EH (cell line): Measurements from ENCODE around the gene MATN1.

Experiments
- DNase-seq: peaks from one replicate; pipeline ENCODE4 v3.0.0-alpha.2; 2015; ENCODE audit warnings: low read depth

The MATN1 gene

GRCh38 chr1:30718636-30719405, 4.6 kb downstream of the MATN1 start:
- peak; percentile 98 for DNase-seq

- peak; percentile 98 for DNase-seq
Observed at GRCh38 chr1:30718091-30718635, 5.2 kb downstream of the MATN1 start.

DNA sequence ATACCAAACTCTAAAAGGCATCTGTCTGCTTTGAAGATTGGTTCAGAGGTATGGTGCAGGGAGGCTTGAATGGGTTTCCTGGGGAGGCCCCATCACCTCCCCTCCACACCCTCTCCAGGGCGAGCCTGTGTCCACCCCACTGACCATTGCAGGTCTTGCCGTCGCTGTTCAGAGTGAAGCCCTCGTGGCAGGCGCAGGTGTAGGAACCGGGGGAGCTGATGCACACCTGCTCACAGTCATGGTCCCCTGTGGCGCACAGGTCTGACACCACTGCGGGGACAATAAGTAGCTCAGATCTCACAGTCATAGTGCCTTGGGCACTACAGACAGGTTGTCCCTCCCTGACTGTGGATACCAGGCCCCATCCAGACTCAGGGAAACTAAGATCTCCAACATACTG, 6.7 kb downstream of the MATN1 start:
- DNase-seq: no peak

- no peak for DNase-seq
Observed at GRCh38 chr1:30715886-30716285, 7.5 kb downstream of the MATN1 start.

GRCh38 chr1:30715216-30715615, 8.2 kb downstream of the MATN1 start:
- no peak for DNase-seq

DNA sequence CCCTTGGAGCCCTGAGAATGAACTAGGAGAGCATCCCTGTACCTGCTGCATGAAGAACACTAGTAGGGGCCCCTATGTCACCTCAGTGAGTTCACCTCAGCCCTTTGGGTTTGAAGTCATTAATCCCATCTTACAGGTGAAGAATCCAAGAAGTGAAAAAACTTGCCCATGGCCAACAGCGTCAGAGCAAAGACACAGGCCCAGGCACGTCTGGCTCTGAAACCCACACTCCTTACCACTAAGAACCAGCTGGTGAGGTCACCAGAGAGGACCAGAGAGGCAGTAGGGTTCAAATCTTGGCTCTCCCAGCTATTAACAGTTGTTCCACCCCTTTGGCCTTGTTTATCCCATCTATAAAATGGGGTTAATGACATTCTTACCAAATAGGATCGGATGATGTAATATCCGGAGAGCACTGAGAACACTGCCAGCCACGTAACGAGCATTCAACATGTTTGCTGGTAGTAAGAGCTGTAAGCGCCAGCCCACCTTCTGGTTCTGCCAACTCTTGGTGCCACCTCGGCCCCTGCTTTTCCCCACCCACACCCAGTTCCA, 8.8 kb downstream of the MATN1 start:
- DNase-seq: no peak

- no peak for DNase-seq
Observed at GRCh38 chr1:30714025-30714424, 9.4 kb downstream of the MATN1 start.

- no peak for DNase-seq
Observed at GRCh38 chr1:30713311-30713710, 10.1 kb downstream of the MATN1 start.

GRCh38 chr1:30712583-30712982, 10.8 kb downstream of the MATN1 start:
- DNase-seq: no peak

GRCh38 chr1:30710407-30710806, 13.0 kb downstream of the MATN1 start:
- no peak for DNase-seq

DNA sequence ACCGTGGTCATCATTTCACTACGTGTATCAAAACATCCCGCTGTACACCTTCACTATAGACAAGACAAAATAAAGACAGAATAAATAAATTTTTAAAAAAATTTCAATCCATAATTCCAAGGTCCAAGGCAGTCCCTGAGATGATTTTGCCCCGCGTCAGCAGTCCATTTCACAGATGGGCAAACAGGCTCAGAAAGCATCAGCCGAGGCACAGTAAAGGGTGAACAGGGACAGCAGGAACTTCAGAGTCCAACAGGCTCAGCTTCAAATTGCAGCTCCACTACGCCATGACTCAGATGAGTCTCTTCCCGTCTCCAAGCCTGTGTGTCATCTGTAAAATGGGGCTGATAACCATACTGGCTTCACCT, 15.0 kb downstream of the MATN1 start:
- DNase-seq: no peak

GRCh38 chr1:30707412-30708360, 15.7 kb downstream of the MATN1 start:
- peak; percentile 71 for DNase-seq

- peak; percentile 66 for DNase-seq
Observed at GRCh38 chr1:30706528-30706927, 16.9 kb downstream of the MATN1 start.

- DNase-seq: no peak
Observed at GRCh38 chr1:30705698-30706097, 17.7 kb downstream of the MATN1 start.

DNA sequence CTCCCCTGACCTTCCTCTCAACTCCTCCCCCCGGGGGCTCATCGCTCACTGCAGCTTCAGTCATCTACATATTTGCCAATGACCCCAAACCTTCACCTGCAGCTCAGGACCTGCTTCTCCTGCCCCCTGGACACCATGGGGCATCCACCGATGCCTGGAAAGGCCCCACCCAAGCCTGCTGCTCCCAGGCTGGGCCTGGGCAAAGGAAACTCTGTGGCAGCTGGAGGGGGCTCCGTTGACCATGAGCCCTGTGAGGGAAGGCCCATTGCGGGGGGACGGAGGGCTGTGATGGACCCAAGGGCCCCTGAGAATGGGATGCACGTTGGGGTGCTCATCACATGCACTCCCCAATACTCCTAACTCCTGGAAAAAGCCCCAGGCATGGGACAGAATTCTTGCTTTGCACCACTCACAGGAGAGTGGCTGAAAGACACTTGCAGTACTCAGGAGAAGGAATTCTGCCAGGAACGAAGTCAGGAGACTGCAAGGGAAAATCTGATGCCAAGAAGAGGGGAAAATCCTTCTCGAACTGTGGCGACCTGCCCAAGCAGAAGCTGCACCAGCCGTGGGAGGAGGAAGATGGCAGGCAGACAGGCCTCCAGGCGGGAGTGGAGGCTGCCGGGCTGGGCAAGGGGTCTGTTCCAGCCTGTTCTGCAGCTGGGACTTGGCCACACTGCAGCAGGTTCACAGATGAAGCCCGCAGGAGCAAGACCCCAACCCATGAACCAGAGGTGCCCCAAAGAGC, 18.4 kb downstream of the MATN1 start:
- no peak for DNase-seq

DNA sequence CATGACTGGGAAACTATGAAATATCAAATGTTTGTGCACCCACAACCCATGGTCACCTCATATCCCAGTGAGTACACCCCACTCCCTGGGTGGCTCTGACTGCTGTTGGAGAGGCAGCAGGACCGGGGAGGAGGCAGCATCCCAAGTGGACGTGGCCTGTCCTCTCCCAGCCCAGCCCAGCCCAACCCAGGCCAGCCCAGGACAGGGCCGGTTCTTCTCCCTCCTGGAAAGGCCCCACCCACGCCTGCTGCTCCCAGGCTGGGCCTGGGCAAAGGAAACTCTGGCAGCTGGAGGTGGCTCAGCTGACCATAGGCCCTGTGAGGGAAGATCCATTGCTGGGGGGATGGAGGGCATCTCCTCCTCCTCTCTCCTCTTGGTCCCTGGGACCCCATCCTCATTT, 19.1 kb downstream of the MATN1 start:
- DNase-seq: peak; percentile 50

DNA sequence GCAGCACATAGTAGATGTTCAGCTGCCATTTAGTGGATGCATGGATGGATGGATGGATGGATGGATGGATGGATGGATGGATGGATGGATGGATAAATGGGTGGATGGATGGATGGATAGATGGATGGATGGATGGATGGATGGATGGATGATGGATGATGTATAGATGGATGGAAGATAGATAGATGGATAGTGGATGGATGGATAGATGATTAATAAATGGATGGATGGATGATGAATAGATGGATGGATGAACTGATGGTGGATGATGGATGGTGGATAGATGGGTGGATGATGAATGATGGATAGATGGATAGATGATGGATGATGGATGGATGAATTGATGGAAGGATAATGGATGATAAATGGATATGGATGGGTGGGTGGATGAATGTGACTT, 20.6 kb downstream of the MATN1 start:
- DNase-seq: no peak

DNA sequence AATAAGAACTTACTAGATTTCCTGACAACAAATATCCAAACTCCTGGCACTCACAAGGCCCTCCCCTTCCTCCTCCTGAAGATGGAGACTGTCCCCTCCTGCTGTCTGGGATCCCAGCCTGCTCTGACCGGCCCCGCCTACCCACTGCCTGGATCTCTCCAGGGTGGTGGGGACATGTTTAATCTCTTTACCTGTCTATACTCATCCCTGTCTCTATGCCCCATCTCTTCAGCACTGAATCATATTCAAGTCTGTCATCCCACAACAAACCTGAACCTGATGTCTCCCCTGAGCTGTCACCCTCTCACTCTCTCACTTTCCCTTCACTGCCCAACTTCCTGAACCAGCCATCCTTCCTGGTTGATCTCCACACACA, 22.1 kb downstream of the MATN1 start:
- no peak for DNase-seq

- peak; percentile 92 for DNase-seq
Observed at GRCh38 chr1:30700528-30701257, 22.7 kb downstream of the MATN1 start.

- DNase-seq: no peak
Observed at GRCh38 chr1:30699762-30700161, 23.6 kb downstream of the MATN1 start.

GRCh38 chr1:30698401-30698981, 24.9 kb downstream of the MATN1 start:
- no peak for DNase-seq
